Activated naive CD4-positive, alpha-beta T cell treated with anti-CD3 and anti-CD28 coated beads, Interleukin-2, amount 50 U/mL, for 72 hours (primary cell): Measurements from ENCODE around the gene FSIP1. TPM values are rescaled to one million over a fixed set of nuclear protein-coding genes. Genes with fewer than 3 reads are reported as not detected.

Experiments
- ATAC-seq, 2 donors: fragments of 150-1000 bp; cut with Tn5 transposase; 2 replicates each; pipeline ENCODE4 v1.10.0; 2021; ENCODE audit warnings: mild to moderate bottlenecking in 2 of 2, moderate library complexity in 2 of 2
- DNase-seq, 2 donors: peaks; one replicate each; pipeline ENCODE4 v3.0.0; 2021 to 2022; ENCODE audit warnings: low spot score in 2 of 2
- H3K27ac Mint-ChIP-seq, 2 donors: one replicate each; pipeline ENCODE4 v1.8.0; 2022; ENCODE audit warnings: mild to moderate bottlenecking in 2 of 2, mixed read lengths in 2 of 2
- H3K36me3 Mint-ChIP-seq, 2 donors: one replicate each; pipeline ENCODE4 v1.8.0; 2022; ENCODE audit warnings: mixed read lengths in 2 of 2
- H3K9me3 Mint-ChIP-seq, 2 donors: one replicate each; pipeline ENCODE4 v1.8.0; 2022; ENCODE audit warnings: mixed read lengths in 2 of 2
- total RNA-seq, 2 donors: library from RNA; stranded (reverse); gene quantifications; one replicate each; pipeline ENCODE4 v1.2.3, GENCODE V29; 2022

The FSIP1 gene
- total RNA-seq, 2 donors from 2014 or later, result 0.18 to 1.1 TPM

DNA sequence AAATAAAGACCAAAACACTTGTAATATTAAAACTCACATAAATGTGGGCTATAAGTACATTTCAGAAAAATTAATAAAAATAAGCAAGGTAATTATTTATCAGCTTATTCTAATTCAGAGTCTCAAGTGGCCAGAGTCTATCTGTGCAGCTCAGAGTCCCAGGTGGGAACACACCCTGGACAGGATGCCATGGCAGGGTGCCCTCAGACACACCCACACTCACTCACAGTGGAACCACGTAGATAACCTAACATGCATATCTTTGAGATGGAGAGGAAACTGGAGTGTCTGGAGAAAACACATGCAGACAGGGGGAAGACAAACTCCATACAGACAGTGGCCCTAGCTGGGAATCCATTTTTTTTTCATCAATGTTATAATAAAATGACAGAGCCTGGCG, 37.2 kb downstream of the FSIP1 start:
- no peaks in the 10 kb centered on the region for H3K36me3 Mint-ChIP-seq
- ATAC-seq (no peak), DNase-seq (no peak)
- H3K9me3 Mint-ChIP-seq, result no peaks in the 10 kb centered on the region
- H3K27ac Mint-ChIP-seq, result no peak overlapping the region

DNA sequence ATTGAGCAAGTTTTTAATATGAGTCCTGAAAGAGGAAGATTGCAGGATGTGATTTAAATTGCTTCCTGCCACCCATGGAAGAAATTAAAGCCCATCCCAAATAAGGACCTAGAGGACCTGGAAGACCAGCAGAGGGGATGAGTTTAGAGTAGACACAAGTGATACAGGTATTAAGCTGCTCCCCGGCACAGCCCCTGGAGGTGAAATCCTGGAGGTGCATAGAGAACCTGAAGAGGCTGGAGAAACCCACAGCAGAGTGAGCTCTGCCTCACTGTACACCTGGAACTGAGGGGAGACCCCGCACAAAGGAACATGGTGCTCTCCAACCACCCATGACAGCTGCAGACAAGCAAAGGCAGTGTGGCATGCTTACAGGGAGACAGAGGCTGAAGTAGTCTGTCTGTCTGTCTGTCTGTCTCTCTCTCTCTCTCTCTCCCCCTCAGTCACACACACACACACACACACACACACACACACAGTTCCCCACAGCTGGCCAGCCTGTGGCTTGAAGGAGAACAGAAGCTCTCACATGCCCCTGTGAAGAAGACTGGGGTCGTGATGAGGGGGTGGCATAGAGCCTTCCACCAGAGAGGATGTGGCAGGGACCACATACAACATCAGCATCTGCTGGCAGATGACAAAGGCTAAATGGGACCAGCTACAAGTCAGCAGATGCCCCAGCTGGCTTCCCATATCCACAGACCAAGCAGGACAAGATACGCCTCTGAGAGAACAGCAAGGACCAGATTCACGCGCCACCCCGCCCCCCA, 38.1 kb downstream of the FSIP1 start:
- no peaks in the 10 kb centered on the region for H3K36me3 Mint-ChIP-seq
- H3K9me3 Mint-ChIP-seq, result no peaks in the 10 kb centered on the region
- no peak overlapping the region for H3K27ac Mint-ChIP-seq
- ATAC-seq (no peak), DNase-seq (no peak)

DNA sequence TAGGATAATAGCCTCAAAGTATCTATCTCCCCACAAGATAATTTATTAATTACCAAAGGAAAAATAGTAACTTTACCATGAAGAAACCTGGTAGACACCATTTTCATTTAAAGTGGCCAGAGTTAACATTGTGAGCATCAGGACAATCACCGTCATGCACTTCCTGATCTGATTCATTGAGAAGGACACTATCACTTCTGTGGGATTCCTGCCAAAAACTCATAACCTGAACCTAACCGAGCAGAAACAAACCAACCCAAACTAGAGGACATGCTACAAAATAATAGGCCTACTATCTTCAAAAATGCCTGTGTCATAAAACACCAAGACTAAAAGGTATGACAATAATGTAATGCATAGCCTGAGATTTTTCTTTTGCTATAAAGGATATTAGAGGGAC, 39.0 kb downstream of the FSIP1 start:
- no peaks in the 10 kb centered on the region for H3K9me3 Mint-ChIP-seq
- ATAC-seq (no peak), DNase-seq (no peak)
- no peak overlapping the region for H3K27ac Mint-ChIP-seq
- no peaks in the 10 kb centered on the region for H3K36me3 Mint-ChIP-seq

DNA sequence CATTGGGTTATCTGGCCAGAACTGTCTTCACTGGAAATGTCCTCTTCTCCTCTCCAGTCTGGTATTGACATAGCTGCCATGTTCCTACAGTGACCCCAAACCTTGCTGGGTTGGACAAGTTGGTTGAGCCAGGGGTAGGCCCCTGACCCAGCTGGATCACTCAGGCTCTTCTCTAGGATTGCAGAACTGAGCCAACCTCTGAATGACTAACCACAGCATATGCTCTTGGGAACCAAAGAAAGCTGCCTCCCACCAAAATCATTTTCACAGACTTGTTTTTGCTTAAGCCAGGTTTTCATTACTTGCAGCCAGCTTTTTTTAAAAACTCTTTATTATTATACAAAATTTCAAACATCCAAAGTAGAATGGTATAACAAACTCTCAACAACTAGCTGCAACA, 41.4 kb downstream of the FSIP1 start:
- DNase-seq (no peak), ATAC-seq (no peak)

DNA sequence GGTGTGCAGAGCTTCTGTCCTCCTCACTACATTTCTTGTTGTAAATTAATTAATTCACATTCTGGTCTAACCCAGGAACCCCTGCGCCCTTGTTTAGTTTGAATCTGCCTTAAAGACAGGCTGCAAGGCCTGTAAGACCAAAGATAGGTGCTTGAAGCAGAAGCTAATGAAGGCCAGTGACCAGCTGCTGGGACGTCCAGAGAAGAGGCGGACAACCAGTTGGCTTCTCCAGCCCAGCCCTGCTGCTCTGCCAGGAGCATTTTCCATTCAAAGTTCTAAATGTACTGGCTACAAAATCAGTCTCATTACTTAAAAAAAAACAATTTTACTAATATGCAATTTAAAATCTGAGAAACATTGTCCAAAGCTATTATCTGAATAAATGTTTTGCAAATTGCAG, 43.6 kb downstream of the FSIP1 start:
- Mint-ChIP-seq H3K36me3 (no peaks in the 10 kb centered on the region), H3K9me3 (no peaks in the 10 kb centered on the region), H3K27ac (no peak overlapping the region)
- ATAC-seq, result no peak
- no peak for DNase-seq

More for the DNA sequence above, 41.4 kb downstream of the FSIP1 start:
- no peak overlapping the region for H3K27ac Mint-ChIP-seq
- no peaks in the 10 kb centered on the region for H3K9me3 Mint-ChIP-seq
- H3K36me3 Mint-ChIP-seq, result no peaks in the 10 kb centered on the region

DNA sequence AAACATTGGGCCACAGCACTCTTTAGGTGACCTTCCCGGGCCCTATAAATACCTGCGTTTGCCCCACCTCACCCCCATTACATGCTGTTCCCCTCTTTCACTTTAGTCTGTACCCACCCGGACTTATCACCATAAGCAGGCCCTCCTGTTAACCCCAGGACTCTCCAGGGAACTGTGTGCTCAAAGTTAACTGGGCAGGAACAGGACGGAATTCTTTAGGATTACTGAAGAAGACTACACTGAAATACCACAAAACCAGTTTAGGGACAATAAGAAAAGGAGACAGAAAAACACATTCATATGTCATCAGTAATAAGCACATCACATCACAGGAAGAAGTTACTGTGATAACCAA, 45.5 kb downstream of the FSIP1 start:
- no peaks in the 10 kb centered on the region for H3K36me3 Mint-ChIP-seq
- ATAC-seq, result no peak
- no peak for DNase-seq
- no peaks in the 10 kb centered on the region for H3K9me3 Mint-ChIP-seq
- H3K27ac Mint-ChIP-seq, result no peak overlapping the region

DNA sequence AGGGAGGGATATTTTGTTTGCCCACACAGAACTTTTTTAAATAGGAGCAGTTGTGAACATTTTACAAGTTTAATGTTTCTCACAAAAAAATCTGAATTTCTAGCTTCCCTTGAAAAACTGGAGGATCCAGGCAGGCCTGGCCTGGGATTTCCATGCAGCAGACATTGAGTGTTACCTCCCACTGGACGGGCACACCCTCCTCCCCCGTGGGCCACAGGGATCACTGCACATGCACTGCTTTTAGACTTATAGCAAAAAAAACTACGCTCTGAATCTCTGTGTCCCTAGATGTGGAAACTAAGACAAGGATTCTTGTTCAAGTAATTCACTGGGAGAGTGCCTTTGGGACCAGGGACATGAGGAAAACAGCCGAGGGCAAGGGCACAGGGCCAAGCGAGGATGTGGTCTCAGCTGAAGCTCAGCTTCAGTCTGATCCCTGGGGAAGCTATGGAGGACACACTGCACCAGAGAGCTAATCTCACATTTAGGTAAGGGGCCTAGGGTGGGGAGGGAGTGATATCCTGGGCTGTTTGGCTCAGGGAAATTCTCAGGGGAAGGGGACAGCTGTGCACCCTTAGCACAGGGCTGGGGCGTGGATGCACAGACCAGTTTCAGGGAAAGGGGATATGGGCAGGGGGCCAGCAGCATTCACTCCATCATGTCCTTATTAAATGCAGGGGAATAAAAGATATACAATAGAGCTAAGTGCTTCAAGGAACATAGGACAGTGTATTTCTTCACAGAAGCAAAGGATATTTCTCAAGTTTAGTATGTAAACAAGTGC, 46.0 kb downstream of the FSIP1 start:
- no peaks in the 10 kb centered on the region for H3K9me3 Mint-ChIP-seq
- ATAC-seq (no peak), DNase-seq (no peak)
- H3K27ac Mint-ChIP-seq, result no peak overlapping the region
- no peaks in the 10 kb centered on the region for H3K36me3 Mint-ChIP-seq

DNA sequence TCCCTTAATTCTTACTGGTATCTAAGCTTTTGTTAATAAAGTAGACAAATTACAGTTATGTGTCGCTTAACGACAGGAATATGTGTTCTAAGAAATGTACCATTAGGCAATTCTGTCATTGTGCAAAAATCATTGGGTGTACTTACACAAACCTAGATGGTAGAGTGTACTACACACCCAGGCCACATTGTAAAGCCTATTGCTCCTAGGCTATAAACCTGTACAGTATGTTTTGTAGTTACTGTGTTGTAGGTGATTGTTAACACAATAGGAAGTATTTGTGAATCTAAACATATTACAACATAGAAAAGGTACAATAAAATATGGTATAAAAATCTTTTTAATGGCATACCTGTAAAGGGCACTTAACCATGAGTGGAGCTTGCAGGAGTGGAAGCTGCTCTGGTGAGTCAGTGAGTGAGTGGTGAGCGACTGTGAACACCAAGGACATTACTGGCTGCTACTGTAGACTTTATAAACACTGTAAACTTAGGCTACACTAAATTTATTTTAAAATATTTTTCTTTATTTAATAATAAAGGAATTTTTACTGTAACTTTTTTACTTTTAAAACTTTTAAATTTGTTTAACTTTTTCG, 47.4 kb downstream of the FSIP1 start:
- no peaks in the 10 kb centered on the region for H3K9me3 Mint-ChIP-seq
- no peaks in the 10 kb centered on the region for H3K36me3 Mint-ChIP-seq
- DNase-seq (no peak), ATAC-seq (no peak)
- H3K27ac Mint-ChIP-seq, result no peak overlapping the region

DNA sequence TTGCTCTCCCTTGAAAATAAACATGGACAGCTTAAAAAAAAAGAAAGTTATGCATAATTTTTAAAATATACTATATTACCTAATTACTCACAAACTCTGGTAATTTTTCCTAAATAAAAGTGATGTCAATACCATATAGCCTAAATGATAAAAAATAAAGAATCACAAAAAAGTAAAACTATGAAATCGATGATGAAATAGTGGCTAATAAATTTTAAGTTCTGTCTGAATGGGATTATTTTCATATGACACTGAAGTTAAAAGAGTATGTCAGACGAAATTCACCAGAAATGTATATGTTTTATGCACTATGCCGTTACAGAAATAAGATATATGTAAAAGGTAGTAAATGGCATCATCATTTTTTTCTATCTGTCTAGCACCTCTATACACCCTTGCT, 51.4 kb downstream of the FSIP1 start:
- DNase-seq (no peak), ATAC-seq (no peak)
- Mint-ChIP-seq H3K9me3 (no peaks in the 10 kb centered on the region), H3K27ac (no peak overlapping the region), H3K36me3 (no peaks in the 10 kb centered on the region)

DNA sequence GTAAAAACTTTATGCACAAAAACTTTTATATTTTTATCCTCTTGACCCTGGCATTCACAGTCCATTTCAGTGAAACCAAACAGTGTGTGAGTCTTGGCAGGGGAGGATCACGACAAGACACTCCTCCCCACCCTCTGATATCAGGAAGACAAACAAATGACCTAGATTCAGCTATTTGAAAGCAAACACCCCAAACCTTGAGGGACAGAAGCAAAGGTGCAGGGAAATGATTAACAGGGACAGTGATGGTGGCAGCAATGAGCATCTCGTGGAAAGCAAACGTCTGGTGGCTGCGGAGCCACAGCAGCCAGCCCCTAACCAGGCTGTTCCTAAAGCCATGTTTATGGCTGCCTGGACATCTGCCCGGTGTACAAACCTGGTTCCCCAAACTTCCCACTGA, 52.1 kb downstream of the FSIP1 start:
- no peaks in the 10 kb centered on the region for H3K36me3 Mint-ChIP-seq
- H3K27ac Mint-ChIP-seq, result no peak overlapping the region
- no peaks in the 10 kb centered on the region for H3K9me3 Mint-ChIP-seq
- no peak for ATAC-seq
- DNase-seq, result no peak

DNA sequence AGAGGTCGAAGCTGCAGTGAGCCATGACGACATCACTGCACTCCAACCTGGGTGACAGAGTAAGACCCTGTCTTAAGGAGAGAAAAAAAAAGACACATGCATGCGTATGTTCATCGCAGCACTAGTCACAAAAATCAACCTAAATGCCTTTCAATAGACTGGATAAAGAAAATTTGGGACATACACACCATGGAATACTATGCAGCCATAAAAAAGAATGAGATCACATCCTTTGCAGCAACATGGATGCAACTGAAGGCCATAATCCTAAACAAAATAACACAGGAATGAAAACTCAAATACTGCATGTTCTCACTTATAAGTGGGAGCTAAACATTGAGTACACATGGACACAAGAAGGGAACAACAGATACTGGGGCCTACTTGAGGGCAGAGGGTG, 53.1 kb downstream of the FSIP1 start:
- ATAC-seq (no peak), DNase-seq (no peak)
- H3K36me3 Mint-ChIP-seq, result no peaks in the 10 kb centered on the region
- no peak overlapping the region for H3K27ac Mint-ChIP-seq
- no peaks in the 10 kb centered on the region for H3K9me3 Mint-ChIP-seq

DNA sequence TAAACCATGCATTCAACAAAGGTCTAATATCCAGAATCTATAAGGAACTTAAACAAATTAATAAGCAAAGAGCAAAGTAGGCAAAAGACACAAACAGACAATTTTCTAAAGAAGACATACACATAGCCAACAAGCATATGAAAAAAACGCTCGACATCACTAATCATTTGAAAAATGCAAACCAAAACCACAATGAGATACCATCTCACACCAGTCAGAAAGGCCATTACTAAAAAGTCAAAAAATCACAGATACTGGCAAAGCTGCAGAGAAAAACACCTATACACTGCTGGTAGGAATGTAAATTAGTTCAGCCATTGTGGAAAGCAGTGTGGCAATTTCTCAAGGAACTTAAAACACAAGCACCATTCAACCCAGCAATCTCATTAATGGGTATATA, 53.8 kb downstream of the FSIP1 start:
- ATAC-seq (no peak), DNase-seq (no peak)
- Mint-ChIP-seq H3K9me3 (no peaks in the 10 kb centered on the region), H3K27ac (no peak overlapping the region), H3K36me3 (no peaks in the 10 kb centered on the region)

DNA sequence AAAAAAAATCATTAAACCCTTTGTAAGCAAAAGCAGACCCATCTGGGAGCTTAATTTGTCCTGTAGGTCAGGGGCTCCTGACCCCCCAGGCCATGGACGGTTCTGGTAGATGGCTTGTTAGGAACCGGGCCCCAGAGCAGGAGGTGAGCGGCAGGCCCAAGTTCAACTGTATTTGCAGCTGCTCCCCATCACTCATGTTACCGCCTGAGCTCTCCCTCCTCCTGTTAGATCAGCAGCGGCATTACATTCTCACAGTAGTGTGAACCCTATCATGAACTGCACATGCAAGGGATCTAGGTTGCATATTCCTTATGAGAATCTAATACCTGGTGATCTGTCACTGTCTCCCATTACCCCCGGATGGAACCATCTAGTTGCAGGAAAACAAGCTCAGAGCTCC, 60.7 kb downstream of the FSIP1 start:
- Mint-ChIP-seq H3K9me3 (no peaks in the 10 kb centered on the region), H3K36me3 (no peaks in the 10 kb centered on the region), H3K27ac (no peak overlapping the region)
- no peak for DNase-seq
- ATAC-seq, result no peak

DNA sequence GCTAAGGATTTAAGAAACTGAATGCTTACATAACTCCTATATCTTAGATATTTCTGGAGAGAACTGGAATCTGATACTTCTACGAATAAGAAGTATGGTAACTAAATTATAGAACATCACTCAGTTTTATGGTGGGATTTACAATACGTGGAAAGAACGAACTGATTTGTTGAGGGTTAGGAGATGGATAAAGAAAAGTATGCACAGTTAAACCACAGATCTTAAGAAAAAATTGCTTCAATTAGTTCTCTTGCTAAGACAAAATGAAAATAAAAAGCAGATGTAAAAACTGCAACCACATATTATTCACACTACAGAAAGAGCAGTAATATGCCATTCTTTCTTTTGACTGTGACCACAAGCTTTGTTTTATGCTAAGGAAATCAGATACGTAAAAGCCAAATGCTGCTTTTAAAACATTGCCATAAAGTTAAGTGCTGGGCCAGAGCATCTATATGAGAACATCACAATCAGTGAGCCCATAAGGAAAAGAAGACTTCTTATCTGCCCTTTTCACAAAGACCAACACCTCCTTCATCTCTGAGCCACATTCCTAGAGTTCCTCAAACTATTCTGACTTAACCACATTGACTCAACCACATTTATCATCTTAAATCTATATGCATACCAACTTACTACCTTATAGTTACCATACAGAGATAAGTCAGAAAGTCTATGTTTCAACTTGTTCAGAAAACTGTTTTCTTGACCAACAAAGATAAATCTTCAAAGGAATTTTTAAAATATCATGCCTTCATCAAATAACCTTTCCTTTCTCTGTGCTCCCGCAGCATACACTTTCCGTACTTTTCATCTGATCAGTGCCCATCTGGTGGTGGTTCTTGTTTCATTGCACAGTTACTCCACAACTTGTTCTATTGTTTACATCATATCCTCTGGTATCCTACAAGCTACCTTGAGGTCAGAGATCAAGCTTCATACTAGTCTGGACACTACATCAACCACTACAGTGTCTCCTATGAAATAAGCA, 61.7 kb downstream of the FSIP1 start:
- ATAC-seq, result no peak
- Mint-ChIP-seq H3K36me3 (no peaks in the 10 kb centered on the region), H3K27ac (no peak overlapping the region), H3K9me3 (no peaks in the 10 kb centered on the region)
- DNase-seq, result no peak

DNA sequence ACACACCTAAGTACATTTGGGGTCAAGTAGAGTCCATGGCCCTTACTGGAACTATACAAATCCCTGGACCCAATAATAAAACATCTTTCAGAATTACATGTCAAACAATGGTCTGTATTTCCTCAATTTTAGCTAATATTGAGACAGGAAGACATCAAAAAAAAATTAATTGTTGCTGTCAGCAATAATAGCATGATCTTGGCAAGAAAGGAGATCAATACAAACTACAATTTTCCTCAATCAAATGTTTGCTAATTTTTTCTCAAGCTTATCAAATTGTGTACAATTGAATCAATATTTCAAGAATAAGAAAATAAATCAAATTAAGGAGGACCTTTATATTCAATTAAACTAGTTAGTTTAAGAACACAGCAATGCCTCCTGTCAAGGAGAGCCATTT, 62.6 kb downstream of the FSIP1 start:
- no peak overlapping the region for H3K27ac Mint-ChIP-seq
- no peak for DNase-seq
- H3K36me3 Mint-ChIP-seq, result no peaks in the 10 kb centered on the region
- ATAC-seq, result no peak
- no peaks in the 10 kb centered on the region for H3K9me3 Mint-ChIP-seq

DNA sequence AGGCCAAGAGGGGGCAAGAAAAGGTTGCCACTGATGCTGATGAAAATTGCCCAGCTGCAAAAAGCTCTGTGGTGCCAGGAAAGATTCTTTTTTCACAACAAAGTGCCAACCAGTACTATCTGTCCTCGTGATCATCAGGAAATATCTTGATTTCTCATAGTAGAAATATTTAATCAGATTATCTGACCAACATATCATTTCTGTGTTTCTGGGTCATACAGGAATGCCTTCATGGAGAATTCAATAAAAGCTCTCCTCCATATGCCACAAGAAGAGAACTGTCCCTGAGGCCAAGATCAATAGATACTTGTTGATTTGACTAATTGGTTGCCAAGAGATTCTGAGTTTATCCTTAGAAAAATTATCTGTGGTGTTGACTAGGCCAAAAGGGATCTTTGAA, 63.5 kb downstream of the FSIP1 start:
- ATAC-seq, result no peak
- no peak for DNase-seq

DNA sequence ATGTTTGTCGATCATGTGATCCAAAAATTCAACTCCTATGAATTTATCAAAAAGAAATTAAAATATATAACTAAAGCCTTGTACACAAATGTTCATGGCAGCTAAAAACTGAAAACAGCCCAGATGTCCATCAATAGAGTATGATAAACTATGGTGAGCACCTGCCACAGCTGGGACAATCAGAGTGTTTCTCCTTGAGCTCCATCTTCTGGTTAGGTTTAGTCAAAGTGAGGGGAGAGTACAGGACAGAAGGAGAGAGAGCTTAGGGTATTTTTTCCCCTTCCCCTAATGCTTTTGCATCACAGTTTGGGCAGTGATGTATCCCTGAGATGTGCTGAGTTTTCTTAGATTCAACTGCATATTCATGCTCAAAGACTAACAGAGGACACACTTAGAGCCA, 65.5 kb downstream of the FSIP1 start:
- no peak overlapping the region for H3K27ac Mint-ChIP-seq
- H3K9me3 Mint-ChIP-seq, result no peaks in the 10 kb centered on the region
- no peak for DNase-seq
- no peaks in the 10 kb centered on the region for H3K36me3 Mint-ChIP-seq
- no peak for ATAC-seq

More for the DNA sequence above, 63.5 kb downstream of the FSIP1 start:
- no peak overlapping the region for H3K27ac Mint-ChIP-seq
- no peaks in the 10 kb centered on the region for H3K9me3 Mint-ChIP-seq
- no peaks in the 10 kb centered on the region for H3K36me3 Mint-ChIP-seq
